ENCODE results near the gene MARK2. TPM values are rescaled to one million over a fixed set of nuclear protein-coding genes. Genes with fewer than 3 reads are reported as not detected.

MARK2 gene
- total RNA-seq, 1 donor from 2014 or later, result 26.2 TPM

DNA sequence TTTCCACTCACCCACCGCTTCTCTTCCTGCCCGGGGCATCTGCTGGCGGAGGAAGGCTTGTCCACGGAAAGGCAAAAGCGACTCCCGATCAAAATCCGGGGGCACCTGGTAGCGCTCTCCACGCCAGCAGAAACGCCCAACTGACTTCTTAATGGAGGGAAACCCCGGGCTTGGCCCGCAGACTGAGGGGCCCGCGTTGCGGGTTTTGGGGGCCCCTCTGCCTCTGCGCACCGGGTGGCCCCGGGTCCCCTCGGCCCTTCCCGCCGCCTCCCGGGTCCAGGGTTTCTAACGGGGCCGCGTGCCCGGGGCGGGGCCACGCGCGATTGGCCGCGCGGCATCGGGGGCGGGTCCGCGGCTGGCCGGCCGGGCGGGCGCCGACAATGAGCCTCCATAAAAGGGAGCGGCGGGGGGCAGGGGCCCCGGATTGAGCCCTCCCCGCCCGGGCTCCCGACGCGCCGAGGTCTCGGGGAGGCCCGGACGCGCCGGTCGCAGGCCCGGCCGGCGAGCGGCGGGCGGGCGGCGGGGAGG, 25.8 kb upstream of the MARK2 start, which contains the start of gene SPINDOC:
TSS of gene SPINDOC (plus strand) at position 422 of the 528 bp plus-strand sequence. CDS start 231 bp downstream, outside the sequence.
- H3K9me3 Mint-ChIP-seq (ENCODE audit: low read depth), result no peaks in the 10 kb centered on the region
- peak within 1 kb of the TSS; percentile 84 for H3K27ac Mint-ChIP-seq (ENCODE audit: unreplicated experiment)
- H3K27me3 Mint-ChIP-seq (ENCODE audit: low read depth), result no peaks in the 10 kb centered on the region
- H3K36me3 Mint-ChIP-seq (ENCODE audit: low read depth), result peaks cover 5% of the 10 kb centered on the region
- no peak for DNase-seq (ENCODE audit: low spot score)
- H3K4me3 Mint-ChIP-seq (ENCODE audit: unreplicated experiment), result peak within 1 kb of the TSS; percentile 83
- peaks cover 36% of the 10 kb centered on the region for H3K4me1 Mint-ChIP-seq (ENCODE audit: low read depth)
- TF ChIP-seq, protein P1, sequence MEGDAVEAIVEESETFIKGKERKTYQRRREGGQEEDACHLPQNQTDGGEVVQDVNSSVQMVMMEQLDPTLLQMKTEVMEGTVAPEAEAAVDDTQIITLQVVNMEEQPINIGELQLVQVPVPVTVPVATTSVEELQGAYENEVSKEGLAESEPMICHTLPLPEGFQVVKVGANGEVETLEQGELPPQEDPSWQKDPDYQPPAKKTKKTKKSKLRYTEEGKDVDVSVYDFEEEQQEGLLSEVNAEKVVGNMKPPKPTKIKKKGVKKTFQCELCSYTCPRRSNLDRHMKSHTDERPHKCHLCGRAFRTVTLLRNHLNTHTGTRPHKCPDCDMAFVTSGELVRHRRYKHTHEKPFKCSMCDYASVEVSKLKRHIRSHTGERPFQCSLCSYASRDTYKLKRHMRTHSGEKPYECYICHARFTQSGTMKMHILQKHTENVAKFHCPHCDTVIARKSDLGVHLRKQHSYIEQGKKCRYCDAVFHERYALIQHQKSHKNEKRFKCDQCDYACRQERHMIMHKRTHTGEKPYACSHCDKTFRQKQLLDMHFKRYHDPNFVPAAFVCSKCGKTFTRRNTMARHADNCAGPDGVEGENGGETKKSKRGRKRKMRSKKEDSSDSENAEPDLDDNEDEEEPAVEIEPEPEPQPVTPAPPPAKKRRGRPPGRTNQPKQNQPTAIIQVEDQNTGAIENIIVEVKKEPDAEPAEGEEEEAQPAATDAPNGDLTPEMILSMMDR (IDR thresholded peaks at IDR 0.05), result no peak

DNA sequence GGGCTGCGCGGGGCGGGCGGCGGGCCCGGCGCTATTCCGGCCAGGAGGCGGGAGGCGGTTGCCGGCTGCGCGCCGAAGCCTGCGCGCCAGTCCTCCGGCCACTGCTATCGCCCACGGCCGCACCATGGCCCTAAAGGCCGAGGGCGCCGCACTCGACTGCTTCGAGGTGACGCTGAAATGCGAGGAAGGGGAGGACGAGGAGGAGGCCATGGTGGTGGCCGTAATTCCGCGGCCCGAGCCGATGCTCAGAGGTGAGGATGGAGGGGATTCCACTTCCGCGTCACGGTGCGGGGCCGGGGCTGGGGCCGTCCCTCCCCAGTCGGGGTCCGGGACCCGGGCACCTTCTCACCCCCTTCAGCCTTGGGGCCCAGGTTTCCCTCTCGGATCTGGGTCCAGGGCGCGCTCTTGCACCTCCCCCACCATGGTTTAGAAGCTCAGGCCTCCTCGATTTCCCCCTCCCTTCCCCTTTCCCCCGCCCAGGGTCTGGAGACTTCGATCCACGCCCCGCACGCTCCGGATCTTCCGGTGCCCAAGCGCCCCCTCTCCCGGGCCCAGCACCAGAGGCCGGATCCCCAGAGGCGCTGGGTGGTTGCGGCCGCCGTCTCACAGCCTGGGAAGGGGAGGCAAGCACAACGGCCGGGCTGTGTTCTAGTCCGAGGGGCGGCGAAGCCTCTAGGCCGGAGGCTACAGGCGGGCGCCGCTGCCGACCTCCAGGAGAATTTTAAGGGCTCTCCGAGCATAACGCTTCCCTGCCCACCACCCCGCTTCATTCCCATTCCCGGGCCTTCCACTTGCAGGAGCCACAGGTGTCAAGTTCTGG, 25.1 kb upstream of the MARK2 start:
- Mint-ChIP-seq H3K27ac (ENCODE audit: unreplicated experiment) (peak overlapping the region; percentile 69), H3K27me3 (ENCODE audit: low read depth) (no peaks in the 10 kb centered on the region), H3K9me3 (ENCODE audit: low read depth) (no peaks in the 10 kb centered on the region), H3K4me1 (ENCODE audit: low read depth) (peaks cover 36% of the 10 kb centered on the region), H3K4me3 (ENCODE audit: unreplicated experiment) (peak overlapping the region; percentile 83), H3K36me3 (ENCODE audit: low read depth) (peaks cover 5% of the 10 kb centered on the region)
- TF ChIP-seq, protein P1 (IDR thresholded peaks at IDR 0.05), result peak; percentile 27
- no peak for DNase-seq (ENCODE audit: low spot score)

DNA sequence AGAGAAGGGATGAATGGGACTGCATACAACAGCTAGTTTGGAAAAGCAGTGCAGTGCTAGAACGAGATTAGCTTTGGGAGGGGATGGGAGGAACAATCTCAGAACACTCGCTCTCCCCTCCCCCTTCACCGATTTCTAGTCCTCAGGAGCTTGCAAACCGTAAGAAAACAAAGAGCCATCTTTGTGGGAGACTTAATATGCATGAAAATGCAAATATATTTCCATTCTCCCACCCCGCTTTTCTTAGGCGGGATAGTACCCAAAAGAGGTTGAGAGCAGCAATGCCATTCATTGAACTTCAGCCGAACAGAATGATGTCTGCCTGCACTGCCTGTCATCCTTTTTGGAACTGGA, 24.6 kb upstream of the MARK2 start:
- H3K36me3 Mint-ChIP-seq (ENCODE audit: low read depth), result peaks cover 6% of the 10 kb centered on the region
- peak overlapping the region; percentile 69 for H3K27ac Mint-ChIP-seq (ENCODE audit: unreplicated experiment)
- H3K4me1 Mint-ChIP-seq (ENCODE audit: low read depth), result peaks cover 36% of the 10 kb centered on the region
- no peak for DNase-seq (ENCODE audit: low spot score)
- H3K27me3 Mint-ChIP-seq (ENCODE audit: low read depth), result no peaks in the 10 kb centered on the region
- TF ChIP-seq, protein P1 (IDR thresholded peaks at IDR 0.05), result no peak
- H3K4me3 Mint-ChIP-seq (ENCODE audit: unreplicated experiment), result peak overlapping the region; percentile 83
- H3K9me3 Mint-ChIP-seq (ENCODE audit: low read depth), result no peaks in the 10 kb centered on the region

DNA sequence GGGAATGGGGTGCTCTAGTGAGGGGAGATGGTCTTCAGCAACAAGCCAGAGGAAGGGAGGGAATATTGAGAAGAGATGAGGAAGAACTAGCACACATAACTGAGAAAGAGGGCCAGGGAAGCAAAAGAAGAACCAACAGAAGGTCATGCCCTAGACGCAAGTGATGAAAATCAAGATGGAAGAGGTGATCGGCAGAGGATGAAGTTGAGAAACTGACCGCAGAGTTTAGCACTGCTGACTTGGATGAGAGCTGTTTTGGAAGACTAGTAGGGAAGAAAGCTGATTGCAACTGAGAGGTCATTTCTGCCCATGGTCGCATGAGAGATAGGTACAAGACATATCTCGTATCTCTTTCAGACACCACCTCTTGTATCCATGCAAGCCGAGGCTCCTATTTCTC, 22.7 kb upstream of the MARK2 start:
- no peak for DNase-seq (ENCODE audit: low spot score)
- Mint-ChIP-seq H3K27me3 (ENCODE audit: low read depth) (no peaks in the 10 kb centered on the region), H3K4me1 (ENCODE audit: low read depth) (peaks cover 36% of the 10 kb centered on the region), H3K27ac (ENCODE audit: unreplicated experiment) (no peak overlapping the region), H3K4me3 (ENCODE audit: unreplicated experiment) (no peak overlapping the region), H3K36me3 (ENCODE audit: low read depth) (peaks cover 14% of the 10 kb centered on the region), H3K9me3 (ENCODE audit: low read depth) (no peaks in the 10 kb centered on the region)
- TF ChIP-seq, protein P1 (IDR thresholded peaks at IDR 0.05), result no peak

DNA sequence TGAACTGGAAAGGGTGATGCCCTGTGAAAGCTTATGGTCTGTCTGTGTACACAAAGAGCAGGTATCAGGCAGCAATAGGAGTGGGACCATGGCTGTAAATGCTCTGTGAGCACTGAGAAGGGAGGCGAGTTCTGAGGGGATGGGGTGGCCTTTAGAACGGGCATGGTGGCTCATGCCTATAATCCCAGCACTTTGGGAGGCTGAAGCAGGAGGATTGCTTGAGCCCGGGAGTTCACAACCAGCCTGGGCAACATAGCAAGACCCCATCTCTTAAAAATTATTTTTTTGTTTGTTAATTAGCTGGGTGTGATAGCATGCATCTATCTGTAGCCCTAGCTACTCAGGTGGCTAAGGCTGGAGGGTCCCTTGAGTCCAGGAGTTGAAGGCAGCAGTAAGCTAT, 22.2 kb upstream of the MARK2 start:
- peaks cover 16% of the 10 kb centered on the region for H3K36me3 Mint-ChIP-seq (ENCODE audit: low read depth)
- no peaks in the 10 kb centered on the region for H3K27me3 Mint-ChIP-seq (ENCODE audit: low read depth)
- peaks cover 31% of the 10 kb centered on the region for H3K4me1 Mint-ChIP-seq (ENCODE audit: low read depth)
- TF ChIP-seq, protein P1 (IDR thresholded peaks at IDR 0.05), result no peak
- no peak overlapping the region for H3K27ac Mint-ChIP-seq (ENCODE audit: unreplicated experiment)
- no peak for DNase-seq (ENCODE audit: low spot score)
- no peak overlapping the region for H3K4me3 Mint-ChIP-seq (ENCODE audit: unreplicated experiment)
- no peaks in the 10 kb centered on the region for H3K9me3 Mint-ChIP-seq (ENCODE audit: low read depth)

All from chondrocyte (in vitro differentiated cells).